A673 (cell line): ENCODE measurements around the gene WDR19.
"Not testable (repeated sequence)": the region's sequence is repeated elsewhere in the genome, so short reads cannot be mapped to it uniquely, and the experiment has no call there.

ENCODE experiments used
- CTCF ChIP-seq: fragments of 300-800, 200-600 bp; sonication (generic); conservative IDR thresholded peaks from 2 replicates; pipeline ENCODE4 v1.5.1; 2017; ENCODE audit warnings: low read depth, mild to moderate bottlenecking, antibody characterized with exemption, low read length, moderate library complexity, mixed read lengths
- EZH2 ChIP-seq: fragments of 200-600 bp; sonication (generic); IDR thresholded peaks from 2 replicates; pipeline ENCODE4 v1.6.1; 2017; ENCODE audit warnings: borderline replicate concordance, low read depth, mild to moderate bottlenecking, mixed read lengths, antibody characterized with exemption, low read length; ENCODE audit not compliant: poor library complexity, severe bottlenecking

DNA sequence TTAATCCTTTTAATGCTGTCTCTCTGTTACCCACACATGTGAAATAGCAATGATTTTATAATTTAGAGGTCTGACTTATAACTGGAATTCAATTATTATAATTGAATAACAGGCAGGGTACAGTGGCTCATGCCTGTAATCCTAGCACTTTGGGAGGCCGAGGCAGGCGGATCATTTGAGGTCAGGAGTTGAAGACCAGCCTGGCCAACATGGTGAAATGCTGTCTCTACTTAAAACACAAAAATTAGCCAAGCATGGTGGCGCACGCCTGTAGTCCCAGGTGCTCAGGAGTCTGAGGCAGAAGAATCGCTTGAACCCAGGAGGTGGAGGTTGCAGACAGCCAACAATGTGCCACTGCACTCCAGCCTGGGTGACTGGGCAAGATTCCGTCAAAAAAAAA lies 95.3 kb downstream of the WDR19 start:
- TF ChIP-seq EZH2, CTCF: not testable (repeated sequence)
